MCF 10A (cell line): ENCODE data around the gene MAPK9. TPM values are rescaled to one million over a fixed set of nuclear protein-coding genes. Genes with fewer than 3 reads are reported as not detected.
A peak's percentile ranks its signal among the peaks of the same experiment; 100 is the strongest.

ENCODE experiments used
- BruUV-seq: library from RNA; stranded (reverse); fragments of 400-500 nt; replicated peaks from 2 replicates; lab custom pipeline; 2021; lab: Mats Ljungman, UMichigan
- CTCF ChIA-PET: fragments of 300-600 bp; sonication (Branson Sonifier 250); formaldehyde crosslinking; extraction: SDS; loops from one replicate; lab custom pipeline; 2021; ENCODE audit warnings: antibody characterized with exemption, inconsistent platforms; lab: Yijun Ruan, JAX
- POLR2A ChIA-PET: fragments of 300-600, 350-650 bp; sonication (Branson Sonifier 250); formaldehyde crosslinking; extraction: SDS; loops from one replicate; lab custom pipeline; 2020; ENCODE audit warnings: antibody characterized with exemption, inconsistent platforms; lab: Yijun Ruan, JAX
- DNase-seq: peaks from one replicate; pipeline ENCODE4 v3.0.0-alpha.2; 2018; ENCODE audit not compliant: unreplicated experiment
- H3K27ac Mint-ChIP-seq: one replicate; pipeline ENCODE4 v1.8.0; 2022; ENCODE audit warnings: mild to moderate bottlenecking, low read depth, mixed read lengths; ENCODE audit not compliant: unreplicated experiment
- H3K27me3 Mint-ChIP-seq: one replicate; pipeline ENCODE4 v1.8.0; 2022; ENCODE audit warnings: mixed read lengths; ENCODE audit not compliant: insufficient read depth, unreplicated experiment
- H3K36me3 Mint-ChIP-seq: one replicate; pipeline ENCODE4 v1.8.0; 2022; ENCODE audit warnings: mild to moderate bottlenecking, moderate library complexity, mixed read lengths; ENCODE audit not compliant: insufficient read depth, unreplicated experiment
- H3K4me1 Mint-ChIP-seq: one replicate; pipeline ENCODE4 v1.8.0; 2022; ENCODE audit warnings: mixed read lengths; ENCODE audit not compliant: insufficient read depth, unreplicated experiment
- H3K4me3 Mint-ChIP-seq: one replicate; pipeline ENCODE4 v1.8.0; 2022; ENCODE audit warnings: mild to moderate bottlenecking, moderate library complexity, mixed read lengths; ENCODE audit not compliant: unreplicated experiment
- H3K9me3 Mint-ChIP-seq: one replicate; pipeline ENCODE4 v1.8.0; 2022; ENCODE audit warnings: mixed read lengths; ENCODE audit not compliant: unreplicated experiment
- CTCF ChIP-seq: fragments of 200-600 bp; IDR thresholded peaks from one replicate; pipeline ENCODE4 v1.8.0; 2022; ENCODE audit warnings: antibody characterized with exemption, mild to moderate bottlenecking; ENCODE audit not compliant: unreplicated experiment
- intact Hi-C: fragments of 100-400 bp; cut with micrococcal nuclease; formaldehyde crosslinking; loops from 2 replicates; pipeline ENCODE4 v1.14.1; 2022
- total RNA-seq: library from RNA; stranded (reverse); gene quantifications from 2 replicates; pipeline ENCODE4 v1.2.3, GENCODE V29; 2022

Gene MAPK9
- total RNA-seq, 1 experiment from 2014 or later, result 64.0 TPM

DNA sequence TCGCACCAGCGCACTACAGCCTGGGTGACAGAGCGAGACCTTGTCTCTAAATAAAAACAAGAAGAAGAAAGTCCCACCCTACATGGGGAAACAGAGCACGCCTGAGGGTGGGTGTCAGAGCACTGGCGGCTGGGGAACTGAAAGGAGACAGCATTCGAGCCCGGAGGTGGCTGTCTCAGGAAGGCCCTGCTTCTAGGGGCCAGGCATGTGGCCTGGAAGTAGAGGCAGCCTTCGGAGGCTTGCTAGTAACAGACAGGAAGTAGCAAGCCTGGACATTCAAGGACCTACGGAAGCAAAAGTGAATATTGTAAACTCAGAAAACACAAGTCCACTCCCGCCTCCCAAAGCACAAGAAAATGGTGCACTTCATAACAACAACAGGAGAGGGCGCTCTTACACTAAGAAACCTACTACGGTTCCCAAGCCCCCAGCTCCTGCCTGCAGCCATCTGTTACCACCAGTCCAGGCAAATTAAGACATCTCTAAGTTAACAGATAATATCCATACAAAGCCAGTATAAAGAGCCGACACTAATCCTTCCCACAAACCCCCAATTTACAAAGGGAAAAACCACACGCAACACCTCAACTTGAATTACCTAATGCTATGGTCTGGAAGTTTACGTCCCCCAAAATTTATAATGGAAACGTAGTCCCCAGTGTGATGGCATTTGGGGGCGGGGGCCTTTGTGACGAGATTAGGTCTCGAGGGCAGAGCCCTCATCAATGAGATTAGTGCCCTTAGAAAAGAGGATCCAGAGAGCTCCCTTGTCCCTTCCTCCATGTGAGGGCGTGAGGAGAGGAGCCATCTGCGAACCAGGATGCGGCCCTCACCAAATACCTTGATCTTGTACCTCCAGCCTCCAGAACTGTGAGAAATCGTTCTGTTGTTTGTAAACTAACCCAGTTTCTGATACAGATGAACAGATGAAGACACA is 90.6 kb downstream of the MAPK9 start:
- H3K36me3 Mint-ChIP-seq, result peaks cover 7% of the 10 kb centered on the region
- no peak overlapping the region for H3K4me3 Mint-ChIP-seq
- TF ChIP-seq CTCF, result peak; percentile 66
- ChIA-PET POLR2A (no interaction called here), CTCF (interaction anchor here (0.7 to 1.6 kb wide), 6 partner anchors 28 to 275 kb away, joined by 3 to 5 read pairs (median 4); no protein-coding TSS in a partner anchor)
- intact Hi-C loops, result loop anchor here (5.0 kb wide), 1 partner anchor 406 kb away; no protein-coding TSS in a partner anchor
- no peaks in the 10 kb centered on the region for H3K9me3 Mint-ChIP-seq
- H3K27me3 Mint-ChIP-seq, result no peaks in the 10 kb centered on the region
- DNase-seq, result peak; percentile 65
- no TSS peak for BruUV-seq
- H3K4me1 Mint-ChIP-seq, result no peaks in the 10 kb centered on the region
- no peak overlapping the region for H3K27ac Mint-ChIP-seq

DNA sequence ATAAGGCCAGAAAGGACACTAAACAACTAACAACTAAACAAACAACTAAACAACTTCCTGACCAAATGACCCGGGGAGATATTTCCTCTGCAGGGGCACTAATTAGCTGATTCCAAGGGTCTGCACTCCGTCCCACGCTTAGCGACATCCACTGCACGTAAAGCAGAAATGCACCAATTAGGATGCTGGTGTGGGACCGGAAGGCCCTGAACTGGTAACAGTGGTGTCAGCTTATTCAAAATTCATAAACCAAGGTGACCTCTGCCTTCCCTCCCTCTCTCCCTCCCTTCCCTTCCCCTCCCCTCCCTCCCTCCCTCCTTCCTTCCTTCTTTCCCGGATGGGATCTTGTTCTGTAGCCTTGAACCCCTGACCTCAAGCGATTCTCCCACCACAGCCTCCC is 92.5 kb downstream of the MAPK9 start:
- H3K27ac Mint-ChIP-seq, result no peak overlapping the region
- no peak for DNase-seq
- ChIA-PET CTCF (interaction anchor here (0.6 kb wide), 3 partner anchors 9 to 121 kb away, joined by 3 to 4 read pairs (median 3); partner anchors contain the start of gene RASGEF1C), POLR2A (no interaction called here)
- intact Hi-C loops, result no loop called here
- BruUV-seq, result no TSS peak
- peaks cover 3% of the 10 kb centered on the region for H3K36me3 Mint-ChIP-seq
- H3K9me3 Mint-ChIP-seq, result no peaks in the 10 kb centered on the region
- no peak overlapping the region for H3K4me3 Mint-ChIP-seq
- H3K4me1 Mint-ChIP-seq, result no peaks in the 10 kb centered on the region
- no peak for TF ChIP-seq CTCF
- H3K27me3 Mint-ChIP-seq, result no peaks in the 10 kb centered on the region

DNA sequence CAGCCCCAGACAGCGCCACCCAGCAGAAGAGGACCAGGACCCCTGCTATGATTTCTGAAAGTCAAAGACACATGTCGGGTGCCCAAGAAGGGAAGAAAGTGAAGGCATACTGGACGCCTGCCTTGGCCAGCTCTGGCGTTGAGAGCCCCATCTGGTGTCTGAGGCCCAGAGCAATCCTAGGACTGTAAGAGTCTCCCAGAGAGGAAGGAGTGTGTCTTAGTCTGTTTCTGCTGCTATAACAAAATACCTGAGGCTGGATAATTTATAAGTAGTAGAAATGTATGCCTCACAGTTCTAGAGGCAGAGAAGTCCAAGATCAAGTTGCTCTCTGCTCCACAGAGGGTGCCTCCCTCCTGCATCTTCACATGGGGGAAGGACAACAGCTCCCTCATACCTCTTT is 93.7 kb downstream of the MAPK9 start:
- Mint-ChIP-seq H3K4me1 (no peaks in the 10 kb centered on the region), H3K27ac (no peak overlapping the region), H3K9me3 (no peaks in the 10 kb centered on the region), H3K4me3 (no peak overlapping the region), H3K36me3 (no peaks in the 10 kb centered on the region), H3K27me3 (no peaks in the 10 kb centered on the region)
- CTCF ChIA-PET, result interaction anchor here (0.5 to 1.1 kb wide), 2 partner anchors 12 to 269 kb away, joined by 3 read pairs; no protein-coding TSS in a partner anchor
- POLR2A ChIA-PET, result interaction anchor here (0.7 kb wide), 1 partner anchor 349 kb away, joined by 3 read pairs; no protein-coding TSS in a partner anchor
- BruUV-seq, result no TSS peak
- no peak for TF ChIP-seq CTCF
- intact Hi-C loops, result no loop called here
- no peak for DNase-seq
